ENCODE measurements around the gene CRYBB1. TPM values are rescaled to one million over a fixed set of nuclear protein-coding genes. Genes with fewer than 3 reads are reported as not detected.

Gene CRYBB1
- total and polyA plus RNA-seq, 2 experiments from 2014 or later: 1.6 to 3.7 TPM

GRCh38 chr22:26606611-26607010 lies 11.2 kb downstream of the CRYBB1 start (continued):
- TF ChIP-seq NANOG (IDR thresholded peaks at IDR 0.05; ENCODE audit: borderline replicate concordance) (no peak), EZH2phosphoT487 (IDR thresholded peaks at IDR 0.05; ENCODE audit: unreplicated experiment) (no peak), POLR2AphosphoS5 (IDR thresholded peaks at IDR 0.05; ENCODE audit: low read depth) (no peak), JUNB (IDR thresholded peaks at IDR 0.05; ENCODE audit: unreplicated experiment) (no peak), REST (IDR thresholded peaks at IDR 0.05; ENCODE audit: unreplicated experiment) (no peak)

GRCh38 chr22:26604368-26604767 lies 13.5 kb downstream of the CRYBB1 start:
- no peaks in the 10 kb centered on the region for H4K20me1 ChIP-seq (replicated peaks; ENCODE audit: insufficient read depth)
- H3K4me2 ChIP-seq: no peak overlapping the region
- no peaks in the 10 kb centered on the region for H3K27me3 ChIP-seq (ENCODE audit: insufficient read depth)
- no peaks in the 10 kb centered on the region for H3K79me2 ChIP-seq (replicated peaks; ENCODE audit: insufficient read depth)
- H3K27ac ChIP-seq (ENCODE audit: low read depth): no peak overlapping the region
- H3K36me3 ChIP-seq (ENCODE audit: insufficient read depth): no peaks in the 10 kb centered on the region
- H3K36me3 Mint-ChIP-seq (ENCODE audit: low read depth): no peaks in the 10 kb centered on the region
- H3K27ac Mint-ChIP-seq: no peak overlapping the region
- no peaks in the 10 kb centered on the region for H3F3A ChIP-seq (replicated peaks; ENCODE audit: low read depth)
- DNase-seq (ENCODE audit: low spot score) (no peak), ATAC-seq (no peak)
- H2AFZ ChIP-seq: no peak overlapping the region
- TF ChIP-seq CTCF (conservative IDR thresholded peaks at IDR 0.05; ENCODE audit: low read depth in 2 of 2): peak in 1 of 2 experiments; percentile 13; a peak in 1 of 4 replicates
- no peak for TF ChIP-seq ZNF331 (CRISPR knock-in tag; IDR thresholded peaks at IDR 0.05; ENCODE audit: low read depth)
- H3K4me3 ChIP-seq: no peak overlapping the region
- H3K4me1 Mint-ChIP-seq: peaks cover 14% of the 10 kb centered on the region
- H3K9me2 ChIP-seq (ENCODE audit: insufficient read depth): no peaks in the 10 kb centered on the region; the same call in 1 of the 2 replicates
- H3K4me3 Mint-ChIP-seq: no peak overlapping the region
- H3K9me3 Mint-ChIP-seq: no peaks in the 10 kb centered on the region
- H3K4me1 ChIP-seq (ENCODE audit: insufficient read depth): peaks cover 18% of the 10 kb centered on the region
- H3K27me3 Mint-ChIP-seq (ENCODE audit: insufficient read depth, low read depth, poor library complexity): peaks cover 8% of the 10 kb centered on the region

DNA sequence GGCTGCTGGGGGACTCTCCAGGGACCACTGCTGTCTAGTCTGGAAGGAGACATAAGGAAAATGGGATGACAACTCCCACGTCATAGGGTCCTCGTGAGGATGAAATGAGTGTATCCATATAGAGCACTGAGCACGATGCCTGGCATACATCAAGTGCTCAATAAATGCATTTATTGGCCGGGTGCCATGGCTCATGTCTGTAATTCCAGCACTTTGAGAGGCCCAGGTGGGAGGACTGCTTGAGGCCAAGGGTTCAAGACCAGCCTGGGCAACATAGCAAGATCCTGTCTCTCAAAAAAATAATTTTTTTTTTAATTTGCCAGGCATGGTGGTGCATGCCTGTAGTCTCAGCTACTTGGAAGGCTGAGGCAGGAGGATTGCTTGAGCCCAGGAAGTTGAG lies 15.7 kb downstream of the CRYBB1 start:
- H4K20me1 ChIP-seq (replicated peaks; ENCODE audit: insufficient read depth): no peaks in the 10 kb centered on the region
- H3K9me3 Mint-ChIP-seq: no peaks in the 10 kb centered on the region
- no peaks in the 10 kb centered on the region for H3K27me3 ChIP-seq (ENCODE audit: insufficient read depth)
- H3F3A ChIP-seq (replicated peaks; ENCODE audit: low read depth): no peaks in the 10 kb centered on the region
- H3K27me3 Mint-ChIP-seq (ENCODE audit: insufficient read depth, low read depth, poor library complexity): peaks cover 6% of the 10 kb centered on the region
- no peaks in the 10 kb centered on the region for H3K79me2 ChIP-seq (replicated peaks; ENCODE audit: insufficient read depth)
- no peaks in the 10 kb centered on the region for H3K36me3 ChIP-seq (ENCODE audit: insufficient read depth)
- H3K4me3 Mint-ChIP-seq: no peak overlapping the region
- no peak overlapping the region for H3K27ac Mint-ChIP-seq
- ATAC-seq: no peak
- no peaks in the 10 kb centered on the region for H3K4me1 ChIP-seq (ENCODE audit: insufficient read depth)
- H3K27ac ChIP-seq (ENCODE audit: low read depth): no peak overlapping the region
- no peak overlapping the region for H3K4me2 ChIP-seq
- no peaks in the 10 kb centered on the region for H3K4me1 Mint-ChIP-seq
- no peaks in the 10 kb centered on the region for H3K36me3 Mint-ChIP-seq (ENCODE audit: low read depth)
- H3K4me3 ChIP-seq: no peak overlapping the region
- H3K9me2 ChIP-seq (ENCODE audit: insufficient read depth): peaks cover under 1% of the 10 kb centered on the region; the same call in 1 of the 2 replicates
- no peak for TF ChIP-seq POLR2AphosphoS5 (IDR thresholded peaks at IDR 0.05; ENCODE audit: low read depth)
- TF ChIP-seq ZNF114 (CRISPR knock-in tag; IDR thresholded peaks at IDR 0.05): no peak
- DNase-seq (ENCODE audit: low spot score): no peak
- no peak overlapping the region for H2AFZ ChIP-seq
